Sigmoid colon (tissue), 7 donors: Measurements from ENCODE around the gene GRM5. TPM values are rescaled to one million over a fixed set of nuclear protein-coding genes. Genes with fewer than 3 reads are reported as not detected.
A peak's percentile ranks its signal among the peaks of the same experiment; 100 is the strongest.

Source experiments
- DNase-seq: peaks from one replicate; pipeline ENCODE4 v3.0.0-alpha.2; 2019
- H3K27ac ChIP-seq, 4 donors: fragments of 200-600 bp; sonication (generic); one replicate each; pipeline ENCODE4 v1.5.1; 2016 to 2019; ENCODE audit warnings: mild to moderate bottlenecking in 1 of 4
- H3K27me3 ChIP-seq, 3 donors: fragments of 200-600 bp; sonication (generic); one replicate each; pipeline ENCODE4 v1.5.1; 2019; ENCODE audit warnings: mild to moderate bottlenecking in 1 of 3
- H3K36me3 ChIP-seq, 4 donors: fragments of 200-600 bp; sonication (generic); one replicate each; pipeline ENCODE4 v1.5.1; 2016 to 2019
- H3K4me1 ChIP-seq, 4 donors: fragments of 200-600 bp; sonication (generic); one replicate each; pipeline ENCODE4 v1.5.1; 2017 to 2019
- H3K4me3 ChIP-seq, 4 donors: fragments of 200-600 bp; sonication (generic); one replicate each; pipeline ENCODE4 v1.5.1; 2017 to 2019; ENCODE audit warnings: mild to moderate bottlenecking in 2 of 4, moderate library complexity in 1 of 4
- H3K9me3 ChIP-seq, 4 donors: fragments of 200-600 bp in 3 of 4; sonication (generic) in 3 of 4; one replicate each; pipeline versions ENCODE4 v1.5.1 to v1.6.1; 2013 to 2019
- CTCF ChIP-seq, 4 experiments: fragments of 450-650 bp in 3 of 4; fragments of 200-600 bp in 1 of 4; IDR thresholded peaks; one replicate each; pipeline ENCODE4 v1.5.1; 2016 to 2019; ENCODE audit warnings: antibody characterized with exemption in 4 of 4, mild to moderate bottlenecking in 3 of 4, moderate library complexity in 2 of 4
- EP300 ChIP-seq, 4 donors: sonication (generic); formaldehyde crosslinking; IDR thresholded peaks; one replicate each; pipeline ENCODE4 v1.6.1; 2017; ENCODE audit warnings: antibody characterized with exemption in 4 of 4
- POLR2A ChIP-seq, 2 donors: fragments of 450-650 bp; IDR thresholded peaks; one replicate each; pipeline ENCODE4 v1.6.1; 2016; ENCODE audit warnings: antibody characterized with exemption in 2 of 2, mild to moderate bottlenecking in 2 of 2, moderate library complexity in 2 of 2
- POLR2AphosphoS5 ChIP-seq, 4 donors: sonication (generic); formaldehyde crosslinking; IDR thresholded peaks; one replicate each; pipeline ENCODE4 v1.6.1; 2017; ENCODE audit warnings: antibody characterized with exemption in 4 of 4
- WGBS, 2 donors: extraction: QIAGEN DNeasy Blood & Tissue Kit; methylation state at CpG; one replicate each; pipeline ENCODE4 v1.1.7; 2013; 5-methylcytosine and 5-hydroxymethylcytosine counted together
- intact Hi-C: fragments of 100-400 bp; cut with DNase I; formaldehyde crosslinking; loops from one replicate; pipeline ENCODE4 v1.15.1; 2023
- polyA plus RNA-seq, 3 donors: library from polyadenylated mRNA; stranded (reverse); fragments of 200-250 nt; gene quantifications; one replicate each; pipeline ENCODE4 v1.2.3, GENCODE V29; 2013
- total RNA-seq, 4 donors: library from RNA; depleted of rRNA; stranded (reverse); fragments of >200 nt; gene quantifications; one replicate each; pipeline ENCODE4 v1.1.0, GENCODE V29; 2016
- donor health status: healthy with polysubstance abuse.
- donor health status: Bipolar disorder and iron deficiency.
- donor health status: healthy.

The GRM5 gene
- total and polyA plus RNA-seq, 7 donors = under 0.01 to 0.49 TPM; not detected in 5

GRCh38 chr11:88521799-88522201 is 544.0 kb downstream of the GRM5 start:
- WGBS, 2 donors = 31 to 44% methylated on average over 1 of the region's 1 CpG
- H3K36me3 ChIP-seq = no peaks in the 10 kb centered on the region
- TF ChIP-seq POLR2A (IDR thresholded peaks at IDR 0.05) = no peak
- TF ChIP-seq POLR2AphosphoS5 (IDR thresholded peaks at IDR 0.05) = peak in 2 of 4 donors; percentile 44 to 56
- peaks cover 0 to 23% (median 13%) of the 10 kb centered on the region in 4 donors for H3K4me1 ChIP-seq
- H3K9me3 ChIP-seq = no peaks in the 10 kb centered on the region
- H3K27ac ChIP-seq = peak overlapping the region in 3 of 4 donors; percentile 16 to 68 (median 32)
- no peaks in the 10 kb centered on the region for H3K27me3 ChIP-seq
- intact Hi-C loops = no loop called here
- H3K4me3 ChIP-seq = no peak overlapping the region
- no peak for DNase-seq

DNA sequence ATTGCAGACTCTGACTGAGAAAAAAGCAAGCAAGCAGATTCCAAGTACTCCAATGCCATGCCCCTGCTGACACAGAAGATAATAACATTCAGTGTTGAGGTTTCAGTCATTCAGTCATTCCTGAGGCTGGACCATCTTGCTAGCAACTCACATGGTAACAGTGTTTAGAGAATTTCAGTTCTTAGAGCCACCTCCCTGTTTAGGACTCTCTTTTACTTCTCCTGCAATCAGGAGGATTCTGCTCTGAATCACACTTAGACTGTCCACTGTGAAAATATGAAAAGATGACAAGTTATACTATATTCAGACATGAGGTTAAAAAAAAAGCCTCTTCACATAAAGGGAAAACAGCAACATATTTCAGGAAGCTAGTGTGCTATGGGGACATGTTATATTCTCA is 544.4 kb downstream of the GRM5 start:
- intact Hi-C loops = no loop called here
- H3K4me1 ChIP-seq = peaks cover 0 to 23% (median 13%) of the 10 kb centered on the region in 4 donors
- H3K27me3 ChIP-seq = no peaks in the 10 kb centered on the region
- no peak overlapping the region for H3K4me3 ChIP-seq
- H3K36me3 ChIP-seq = no peaks in the 10 kb centered on the region
- H3K27ac ChIP-seq = peak overlapping the region in 3 of 4 donors; percentile 16 to 68 (median 32)
- DNase-seq = no peak
- TF ChIP-seq CTCF (IDR thresholded peaks at IDR 0.05) = no peak
- no peak for TF ChIP-seq EP300 (IDR thresholded peaks at IDR 0.05)
- TF ChIP-seq POLR2AphosphoS5 (IDR thresholded peaks at IDR 0.05) = no peak
- no peak for TF ChIP-seq POLR2A (IDR thresholded peaks at IDR 0.05)
- H3K9me3 ChIP-seq = no peaks in the 10 kb centered on the region

DNA sequence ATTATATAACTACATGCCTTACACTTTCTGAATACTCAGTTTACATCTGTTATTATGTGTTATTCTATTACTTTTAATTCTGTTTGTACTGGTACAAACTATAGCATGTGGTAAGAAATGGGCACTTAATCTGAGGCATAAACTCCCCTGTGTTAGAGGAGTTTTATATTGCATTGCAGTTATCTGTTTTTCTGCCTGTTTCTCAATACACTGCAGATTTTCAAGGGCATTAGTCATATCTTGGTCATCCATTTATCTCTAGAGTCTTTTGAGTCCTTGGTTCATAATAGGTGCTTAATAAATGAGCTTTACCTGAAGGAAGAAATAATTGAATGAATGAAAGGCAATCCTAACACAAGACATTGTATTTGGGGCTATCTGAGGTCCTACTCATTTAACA is 545.4 kb downstream of the GRM5 start:
- Histone ChIP-seq H3K36me3 (no peaks in the 10 kb centered on the region), H3K4me1 (peaks cover 0 to 23% (median 13%) of the 10 kb centered on the region in 4 donors), H3K27me3 (no peaks in the 10 kb centered on the region), H3K4me3 (no peak overlapping the region), H3K27ac (no peak overlapping the region), H3K9me3 (no peaks in the 10 kb centered on the region)
- intact Hi-C loops = no loop called here
- no peak for DNase-seq
- TF ChIP-seq EP300 (IDR thresholded peaks at IDR 0.05) (no peak), POLR2A (IDR thresholded peaks at IDR 0.05) (no peak), CTCF (IDR thresholded peaks at IDR 0.05) (no peak)

- no peaks in the 10 kb centered on the region for H3K9me3 ChIP-seq
- no peak overlapping the region for H3K4me3 ChIP-seq
- no peak for TF ChIP-seq EP300 (IDR thresholded peaks at IDR 0.05)
- no peak for TF ChIP-seq POLR2AphosphoS5 (IDR thresholded peaks at IDR 0.05)
- TF ChIP-seq POLR2A (IDR thresholded peaks at IDR 0.05) = no peak
- TF ChIP-seq CTCF (IDR thresholded peaks at IDR 0.05) = no peak
- H3K27ac ChIP-seq = no peak overlapping the region
- H3K27me3 ChIP-seq = peaks cover 0 to 4% (median 0%) of the 10 kb centered on the region in 3 donors
- DNase-seq = no peak
- H3K36me3 ChIP-seq = no peaks in the 10 kb centered on the region
- intact Hi-C loops = no loop called here
- no peaks in the 10 kb centered on the region for H3K4me1 ChIP-seq
- WGBS, 2 donors = 89 to 90% methylated on average over 4 of the region's 4 CpGs
These were observed 550.8 kb downstream of the GRM5 start for GRCh38 chr11:88515002-88515401.

DNA sequence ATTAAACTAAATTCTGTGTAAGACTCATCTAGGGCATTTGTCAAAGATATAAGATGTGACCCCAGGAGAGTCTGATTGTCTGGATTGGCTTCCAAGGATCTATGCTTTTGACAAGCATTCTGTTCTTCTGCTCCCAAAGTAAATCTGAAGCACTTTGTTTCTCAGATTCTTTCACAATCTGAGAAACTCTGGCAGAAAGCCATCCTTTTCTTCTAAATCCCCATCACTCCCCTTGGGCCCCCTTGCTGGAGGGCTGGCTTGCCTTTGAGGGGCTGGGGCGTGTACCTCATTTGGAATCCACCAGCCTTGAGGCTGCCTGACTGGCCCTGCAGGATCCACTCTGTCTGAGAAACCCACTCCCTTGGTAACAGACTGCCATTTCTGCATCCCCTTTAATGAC is 554.8 kb downstream of the GRM5 start:
- intact Hi-C loops = no loop called here
- TF ChIP-seq CTCF (IDR thresholded peaks at IDR 0.05) = no peak
- Histone ChIP-seq H3K36me3 (no peaks in the 10 kb centered on the region), H3K4me1 (peaks cover 0 to 10% (median 3%) of the 10 kb centered on the region in 4 donors), H3K4me3 (no peak overlapping the region), H3K27me3 (peaks cover 0 to 35% (median 4%) of the 10 kb centered on the region in 3 donors), H3K27ac (no peak overlapping the region), H3K9me3 (no peaks in the 10 kb centered on the region)
- 82 to 83% methylated on average over 1 of the region's 1 CpG for WGBS, 2 donors
- no peak for DNase-seq
